Measurements from ENCODE around the gene SOX12. TPM values are rescaled to one million over a fixed set of nuclear protein-coding genes. Genes with fewer than 3 reads are reported as not detected.
"Not testable (repeated sequence)": the region's sequence is repeated elsewhere in the genome, so short reads cannot be mapped to it uniquely, and the experiment has no call there.

SOX12 gene
- total RNA-seq, 1 experiment from 2014 or later = 41.0 TPM

DNA sequence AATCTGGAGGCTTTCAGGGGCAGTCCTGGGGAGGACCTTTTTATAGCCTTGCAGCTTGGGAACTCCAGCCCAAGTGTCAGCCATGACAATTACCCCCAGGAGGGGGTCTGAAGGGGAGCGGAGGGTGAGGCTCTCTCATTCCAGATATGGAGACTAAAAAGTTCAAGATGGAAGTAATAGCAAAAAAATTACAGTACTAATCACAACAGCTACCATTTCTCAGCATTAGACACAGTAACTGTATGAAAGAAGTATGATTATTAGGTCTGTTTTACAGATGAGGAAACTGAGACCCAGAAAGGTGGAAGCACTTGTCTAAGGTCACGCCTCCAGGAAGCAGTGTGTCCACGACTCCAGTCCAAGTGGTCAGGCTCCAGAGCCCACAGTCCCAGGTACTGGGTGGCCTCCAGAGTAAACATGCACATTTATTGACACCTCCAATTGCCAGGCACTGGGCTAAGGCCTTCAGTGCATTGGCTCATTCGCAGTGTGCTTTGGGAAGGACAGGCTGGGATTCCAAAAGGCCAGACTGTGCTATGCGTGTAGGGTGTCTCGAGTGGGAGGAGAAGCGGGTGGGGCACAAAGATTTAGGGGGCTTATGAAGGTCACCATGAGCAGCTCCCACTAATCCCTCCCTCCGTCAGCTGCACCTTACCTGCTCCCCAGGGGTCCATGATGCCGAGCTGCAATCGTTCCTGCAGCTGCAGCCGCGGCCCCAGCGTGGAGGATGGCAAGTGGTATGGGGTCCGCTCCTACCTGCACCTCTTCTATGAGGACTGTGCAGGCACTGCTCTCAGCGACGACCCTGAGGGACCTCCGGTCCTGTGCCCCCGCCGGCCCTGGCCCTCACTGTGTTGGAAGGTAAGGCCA, 23.9 kb downstream of the SOX12 start:
- Histone ChIP-seq H3K27ac (ENCODE audit: low read depth, low read length, poor library complexity, severe bottlenecking) (peak overlapping the region; percentile 88), H3K9me3 (ENCODE audit: low read depth, low read length, poor library complexity, severe bottlenecking) (no peaks in the 10 kb centered on the region), H3K4me1 (ENCODE audit: insufficient read depth, low read length, poor library complexity, severe bottlenecking) (peaks cover 17% of the 10 kb centered on the region), H3K27me3 (replicated peaks; ENCODE audit: insufficient read depth, low read depth, low read length, poor library complexity) (no peaks in the 10 kb centered on the region), H3K4me3 (ENCODE audit: low read depth, low read length, poor library complexity, severe bottlenecking) (no peak overlapping the region), H3K36me3 (ENCODE audit: insufficient read depth, low read length, poor library complexity, severe bottlenecking) (peaks cover 11% of the 10 kb centered on the region)
- intact Hi-C loops (cut with micrococcal nuclease; ENCODE audit: unreplicated experiment) = no loop called here
- ChIA-PET CTCF (no interaction called here), POLR2A (ENCODE audit: low non-redundant PET) (interaction anchor here (0.6 kb wide), 1 partner anchor 37 kb away, joined by 5 read pairs; no protein-coding TSS in a partner anchor)
- TF ChIP-seq, protein P1, sequence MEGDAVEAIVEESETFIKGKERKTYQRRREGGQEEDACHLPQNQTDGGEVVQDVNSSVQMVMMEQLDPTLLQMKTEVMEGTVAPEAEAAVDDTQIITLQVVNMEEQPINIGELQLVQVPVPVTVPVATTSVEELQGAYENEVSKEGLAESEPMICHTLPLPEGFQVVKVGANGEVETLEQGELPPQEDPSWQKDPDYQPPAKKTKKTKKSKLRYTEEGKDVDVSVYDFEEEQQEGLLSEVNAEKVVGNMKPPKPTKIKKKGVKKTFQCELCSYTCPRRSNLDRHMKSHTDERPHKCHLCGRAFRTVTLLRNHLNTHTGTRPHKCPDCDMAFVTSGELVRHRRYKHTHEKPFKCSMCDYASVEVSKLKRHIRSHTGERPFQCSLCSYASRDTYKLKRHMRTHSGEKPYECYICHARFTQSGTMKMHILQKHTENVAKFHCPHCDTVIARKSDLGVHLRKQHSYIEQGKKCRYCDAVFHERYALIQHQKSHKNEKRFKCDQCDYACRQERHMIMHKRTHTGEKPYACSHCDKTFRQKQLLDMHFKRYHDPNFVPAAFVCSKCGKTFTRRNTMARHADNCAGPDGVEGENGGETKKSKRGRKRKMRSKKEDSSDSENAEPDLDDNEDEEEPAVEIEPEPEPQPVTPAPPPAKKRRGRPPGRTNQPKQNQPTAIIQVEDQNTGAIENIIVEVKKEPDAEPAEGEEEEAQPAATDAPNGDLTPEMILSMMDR (conservative IDR thresholded peaks at IDR 0.05; ENCODE audit: low read depth, low read length) = no peak
- TF ChIP-seq EZH2 (IDR thresholded peaks at IDR 0.05; ENCODE audit: borderline replicate concordance, low read depth, low read length, poor library complexity, severe bottlenecking) = no peak
- DNase-seq (ENCODE audit: low spot score) = no peak
- BruUV-seq (replicated peaks) = no TSS peak

DNA sequence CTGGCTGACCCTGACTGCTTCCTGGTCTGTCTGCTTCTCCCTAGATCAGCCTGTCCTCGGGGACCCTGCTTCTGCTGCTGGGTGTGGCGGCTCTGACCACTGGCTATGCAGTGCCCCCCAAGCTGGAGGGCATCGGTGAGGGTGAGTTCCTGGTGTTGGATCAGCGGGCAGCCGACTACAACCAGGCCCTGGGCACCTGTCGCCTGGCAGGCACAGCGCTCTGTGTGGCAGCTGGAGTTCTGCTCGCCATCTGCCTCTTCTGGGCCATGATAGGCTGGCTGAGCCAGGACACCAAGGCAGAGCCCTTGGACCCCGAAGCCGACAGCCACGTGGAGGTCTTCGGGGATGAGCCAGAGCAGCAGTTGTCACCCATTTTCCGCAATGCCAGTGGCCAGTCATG, 27.8 kb downstream of the SOX12 start:
- no peak for DNase-seq (ENCODE audit: low spot score)
- Histone ChIP-seq H3K9me3 (ENCODE audit: low read depth, low read length, poor library complexity, severe bottlenecking) (no peaks in the 10 kb centered on the region), H3K27ac (ENCODE audit: low read depth, low read length, poor library complexity, severe bottlenecking) (no peak overlapping the region), H3K4me3 (ENCODE audit: low read depth, low read length, poor library complexity, severe bottlenecking) (no peak overlapping the region), H3K36me3 (ENCODE audit: insufficient read depth, low read length, poor library complexity, severe bottlenecking) (peaks cover 11% of the 10 kb centered on the region), H3K4me1 (ENCODE audit: insufficient read depth, low read length, poor library complexity, severe bottlenecking) (peaks cover 15% of the 10 kb centered on the region), H3K27me3 (replicated peaks; ENCODE audit: insufficient read depth, low read depth, low read length, poor library complexity) (no peaks in the 10 kb centered on the region)
- no peak for TF ChIP-seq EZH2 (IDR thresholded peaks at IDR 0.05; ENCODE audit: borderline replicate concordance, low read depth, low read length, poor library complexity, severe bottlenecking)
- TF ChIP-seq, protein P1 (conservative IDR thresholded peaks at IDR 0.05; ENCODE audit: low read depth, low read length) = no peak
- ChIA-PET CTCF (no interaction called here), POLR2A (ENCODE audit: low non-redundant PET) (interaction anchor here (0.6 kb wide), 1 partner anchor 90 kb away, joined by 3 read pairs; no protein-coding TSS in a partner anchor)
- BruUV-seq (replicated peaks) = no TSS peak
- intact Hi-C loops (cut with micrococcal nuclease; ENCODE audit: unreplicated experiment) = loop anchor here (5.0 kb wide), 1 partner anchor 374 kb away; no protein-coding TSS in a partner anchor

DNA sequence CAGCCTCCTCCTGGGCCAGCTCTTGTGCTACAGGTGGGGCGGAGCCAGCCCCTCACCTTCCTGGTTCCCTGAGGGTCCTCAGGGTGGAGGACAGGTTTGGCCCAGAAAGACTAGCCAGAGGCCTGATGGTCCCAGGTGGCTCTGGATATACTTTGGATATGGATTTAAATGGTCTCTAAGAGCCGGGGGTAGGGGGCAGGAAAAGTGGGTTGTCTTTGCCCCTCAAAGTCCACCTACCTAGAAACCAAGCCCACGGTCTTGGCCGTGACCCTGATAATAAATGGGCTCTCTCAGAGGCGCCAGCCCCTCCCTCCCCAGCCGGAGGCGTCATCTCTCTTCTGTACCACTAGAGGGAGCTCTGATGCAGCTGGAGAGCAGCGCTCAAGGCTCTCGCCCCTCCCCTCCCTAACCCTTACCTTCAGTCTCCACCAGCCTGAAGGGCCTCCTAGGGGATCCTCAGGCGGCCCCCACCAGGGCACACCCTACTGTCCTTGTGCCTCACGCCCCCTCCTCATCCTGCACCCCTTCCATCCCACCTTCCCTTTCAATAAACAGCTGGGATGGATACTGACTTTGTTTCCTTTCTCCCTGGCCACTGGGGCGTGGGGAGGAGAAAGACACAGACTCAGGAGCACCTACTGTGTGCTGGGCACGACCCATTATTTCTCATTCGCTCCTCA, 29.1 kb downstream of the SOX12 start:
- peaks cover 4% of the 10 kb centered on the region for H3K4me1 ChIP-seq (ENCODE audit: insufficient read depth, low read length, poor library complexity, severe bottlenecking)
- CTCF ChIA-PET = interaction anchor here (0.5 to 1.8 kb wide), 7 partner anchors 14 to 374 kb away, joined by 3 to 13 read pairs (median 3); no protein-coding TSS in a partner anchor
- peaks cover 5% of the 10 kb centered on the region for H3K36me3 ChIP-seq (ENCODE audit: insufficient read depth, low read length, poor library complexity, severe bottlenecking)
- DNase-seq (ENCODE audit: low spot score) = peak; percentile 86
- H3K4me3 ChIP-seq (ENCODE audit: low read depth, low read length, poor library complexity, severe bottlenecking) = no peak overlapping the region
- POLR2A ChIA-PET (ENCODE audit: low non-redundant PET) = no interaction called here
- TF ChIP-seq EZH2 (IDR thresholded peaks at IDR 0.05; ENCODE audit: borderline replicate concordance, low read depth, low read length, poor library complexity, severe bottlenecking) = no peak
- TF ChIP-seq, protein P1 (conservative IDR thresholded peaks at IDR 0.05; ENCODE audit: low read depth, low read length) = peak; percentile 95
- H3K27me3 ChIP-seq (replicated peaks; ENCODE audit: insufficient read depth, low read depth, low read length, poor library complexity) = no peaks in the 10 kb centered on the region
- BruUV-seq (replicated peaks) = no TSS peak
- H3K27ac ChIP-seq (ENCODE audit: low read depth, low read length, poor library complexity, severe bottlenecking) = no peak overlapping the region
- no peaks in the 10 kb centered on the region for H3K9me3 ChIP-seq (ENCODE audit: low read depth, low read length, poor library complexity, severe bottlenecking)
- intact Hi-C loops (cut with micrococcal nuclease; ENCODE audit: unreplicated experiment) = loop anchor here (1.0 to 5.0 kb wide), 4 partner anchors 77 to 373 kb away; no protein-coding TSS in a partner anchor

DNA sequence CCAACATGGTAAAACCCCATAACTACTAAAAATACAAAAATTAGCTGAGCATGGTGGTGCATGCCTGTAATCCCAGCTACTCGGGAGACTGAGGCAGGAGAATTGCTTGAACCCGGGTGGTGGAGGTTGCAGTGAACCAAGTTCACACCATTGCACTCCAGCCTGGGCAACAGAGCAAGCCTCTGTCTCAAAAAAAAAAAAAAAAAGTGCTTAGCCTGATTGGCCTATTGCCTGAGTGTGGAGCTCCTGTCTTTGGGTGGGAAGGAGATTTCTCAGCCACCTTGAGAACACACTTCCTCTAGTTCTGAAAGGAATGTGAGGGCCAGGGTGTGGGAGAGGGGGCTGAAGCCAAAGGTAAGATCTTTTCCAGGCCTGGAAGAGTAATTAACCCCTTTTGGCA, 30.8 kb downstream of the SOX12 start:
- CTCF ChIA-PET; H3K27me3 ChIP-seq (replicated peaks; ENCODE audit: insufficient read depth, low read depth, low read length, poor library complexity); H3K9me3 ChIP-seq (ENCODE audit: low read depth, low read length, poor library complexity, severe bottlenecking); BruUV-seq (replicated peaks); POLR2A ChIA-PET (ENCODE audit: low non-redundant PET); H3K4me3 ChIP-seq (ENCODE audit: low read depth, low read length, poor library complexity, severe bottlenecking); DNase-seq (ENCODE audit: low spot score); H3K36me3 ChIP-seq (ENCODE audit: insufficient read depth, low read length, poor library complexity, severe bottlenecking); intact Hi-C loops (cut with micrococcal nuclease; ENCODE audit: unreplicated experiment): not testable (repeated sequence)
- H3K4me1 ChIP-seq (ENCODE audit: insufficient read depth, low read length, poor library complexity, severe bottlenecking) = peaks cover 17% of the 10 kb centered on the region
- peak overlapping the region; percentile 12 for H3K27ac ChIP-seq (ENCODE audit: low read depth, low read length, poor library complexity, severe bottlenecking)

Measured in A673 (cell line).